Measurements from ENCODE around the gene SIAH2.

SIAH2 gene

DNA sequence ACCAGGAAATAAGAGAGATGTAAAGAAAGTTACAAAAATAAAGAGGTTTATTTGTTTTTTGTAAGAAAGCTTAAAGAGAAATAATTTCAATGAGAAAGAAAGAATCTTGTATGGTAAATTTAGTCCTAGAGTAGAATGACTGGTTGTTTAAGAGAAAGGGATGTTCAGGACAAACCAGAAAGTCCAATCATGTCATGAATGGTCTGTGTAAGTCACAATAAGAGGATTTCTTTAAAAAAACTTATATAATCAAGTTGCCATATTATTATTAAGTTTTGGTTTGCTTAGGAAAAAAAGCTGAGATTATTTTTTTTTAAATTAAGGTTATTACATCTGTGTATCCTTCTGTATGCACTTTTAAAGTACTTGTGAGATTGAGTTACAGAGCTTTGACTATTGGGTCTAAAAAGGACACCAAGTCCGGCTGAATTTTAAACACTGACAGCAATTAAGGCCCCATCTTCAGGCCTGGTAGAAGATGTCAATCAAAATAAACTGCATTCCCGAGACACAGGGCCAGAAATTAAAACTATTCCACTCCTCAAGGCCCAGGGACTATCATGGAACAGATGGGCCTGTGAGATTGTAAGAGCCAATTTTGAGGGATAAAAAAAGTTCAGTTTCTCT, 71.4 kb downstream of the SIAH2 start:
- POLR2A ChIA-PET = interaction anchor here (1.6 kb wide), 1 partner anchor 12 kb away, joined by 3 read pairs; the partner anchor contains the start of gene ERICH6
- DNase-seq (ENCODE audit: extremely low spot score) = no peak
- CTCF ChIA-PET = interaction anchor here (0.6 kb wide), 1 partner anchor 14 kb away, joined by 3 read pairs; no protein-coding TSS in a partner anchor
- TF ChIP-seq, protein P1, sequence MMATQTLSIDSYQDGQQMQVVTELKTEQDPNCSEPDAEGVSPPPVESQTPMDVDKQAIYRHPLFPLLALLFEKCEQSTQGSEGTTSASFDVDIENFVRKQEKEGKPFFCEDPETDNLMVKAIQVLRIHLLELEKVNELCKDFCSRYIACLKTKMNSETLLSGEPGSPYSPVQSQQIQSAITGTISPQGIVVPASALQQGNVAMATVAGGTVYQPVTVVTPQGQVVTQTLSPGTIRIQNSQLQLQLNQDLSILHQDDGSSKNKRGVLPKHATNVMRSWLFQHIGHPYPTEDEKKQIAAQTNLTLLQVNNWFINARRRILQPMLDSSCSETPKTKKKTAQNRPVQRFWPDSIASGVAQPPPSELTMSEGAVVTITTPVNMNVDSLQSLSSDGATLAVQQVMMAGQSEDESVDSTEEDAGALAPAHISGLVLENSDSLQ (IDR thresholded peaks at IDR 0.05) = no peak
- TF ChIP-seq FOXK2 (IDR thresholded peaks at IDR 0.05) (no peak), FOXA1 (IDR thresholded peaks at IDR 0.05) (no peak), ZNF384 (IDR thresholded peaks at IDR 0.05) (no peak), CTBP1 (IDR thresholded peaks at IDR 0.05; ENCODE audit: borderline replicate concordance) (no peak), SP1 (IDR thresholded peaks at IDR 0.05) (no peak), TARDBP (IDR thresholded peaks at IDR 0.05) (no peak), NFRKB (IDR thresholded peaks at IDR 0.05) (no peak), LEF1 (IDR thresholded peaks at IDR 0.05; ENCODE audit: borderline replicate concordance) (no peak), HDGF (IDR thresholded peaks at IDR 0.05; ENCODE audit: borderline replicate concordance) (no peak), FOXM1 (IDR thresholded peaks at IDR 0.05; ENCODE audit: borderline replicate concordance) (no peak), L3MBTL2 (conservative IDR thresholded peaks at IDR 0.05) (no peak), SUZ12 (IDR thresholded peaks at IDR 0.05) (no peak), ELF4 (IDR thresholded peaks at IDR 0.05) (no peak), ARNT (IDR thresholded peaks at IDR 0.05) (no peak), BHLHE40 (IDR thresholded peaks at IDR 0.05; ENCODE audit: borderline replicate concordance) (no peak)
